ENCODE data around the gene SH3GL3.

Gene SH3GL3

DNA sequence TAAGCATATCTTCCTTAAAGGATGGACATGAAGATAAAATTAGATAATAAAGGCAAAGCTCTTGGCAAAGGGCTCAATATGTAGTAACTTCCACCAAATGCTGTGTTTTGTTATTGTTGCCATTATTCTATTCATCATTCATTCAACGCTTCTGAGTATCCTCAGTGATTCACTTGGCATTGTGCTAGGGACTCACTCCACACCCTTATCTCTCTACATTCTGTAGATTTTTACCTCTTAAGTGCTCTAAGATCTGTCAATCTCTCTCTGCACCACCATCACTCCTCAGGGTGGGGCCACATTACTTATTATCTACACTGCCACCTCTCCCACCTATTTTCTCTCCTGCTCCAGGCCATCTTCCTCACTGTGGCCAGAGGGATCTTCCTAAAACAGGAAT is 51.2 kb downstream of the SH3GL3 start:
- Histone ChIP-seq H2BK5ac (ENCODE audit: low read depth, low read length, poor library complexity) (peak overlapping the region; percentile 54), H2AK5ac (ENCODE audit: low read length) (no peak overlapping the region), H4K91ac (ENCODE audit: low read depth, low read length) (peak overlapping the region; percentile 75), H3K9me3 (ENCODE audit: insufficient read depth, low read depth, low read length) (peaks cover under 1% of the 10 kb centered on the region), H3K9ac (ENCODE audit: low read length) (no peak overlapping the region), H3K18ac (ENCODE audit: low read length) (no peak overlapping the region), H3K14ac (ENCODE audit: low read length) (peak overlapping the region; percentile 35), H3K79me1 (ENCODE audit: low read length) (peaks cover 3% of the 10 kb centered on the region), H2BK120ac (ENCODE audit: insufficient read depth, low read length, poor library complexity) (peak overlapping the region; percentile 56), H4K12ac (ENCODE audit: low read depth, low read length) (no peak overlapping the region), H3K23ac (ENCODE audit: low read length) (no peak overlapping the region), H2BK12ac (ENCODE audit: low read length) (peak overlapping the region; percentile 32), H3K4ac (ENCODE audit: low read depth, low read length) (no peak overlapping the region), H3K4me1 (ENCODE audit: control insufficient read depth in 1 of 2, insufficient read depth in 2 of 2, low read length in 2 of 2) (peaks cover 5 to 11% of the 10 kb centered on the region in 2 experiments), H3K27me3 (ENCODE audit: insufficient read depth, low read length) (no peaks in the 10 kb centered on the region), H3K36me3 (ENCODE audit: control insufficient read depth in 1 of 2, insufficient read depth in 2 of 2, low read length in 2 of 2) (no peaks in the 10 kb centered on the region), H3K79me2 (ENCODE audit: control insufficient read depth, insufficient read depth, low read length, poor library complexity) (no peaks in the 10 kb centered on the region), H3K4me3 (ENCODE audit: low read depth, low read length) (no peak overlapping the region), H3K4me2 (ENCODE audit: low read length) (peak overlapping the region; percentile 5), H3K27ac (ENCODE audit: low read depth, low read length) (peak overlapping the region; percentile 44), H2AFZ (ENCODE audit: insufficient read depth, low read length, poor library complexity) (no peak overlapping the region), H4K8ac (ENCODE audit: low read depth, low read length) (peak overlapping the region; percentile 32)
- WGBS (ENCODE audit: extremely low coverage, insufficient coverage, insufficient read length): no CpG with 5 or more reads among the region's 1 CpG
- DNase-seq: peak; percentile 8 to 51

- H3K23ac ChIP-seq (ENCODE audit: low read length): no peak overlapping the region
- H2BK120ac ChIP-seq (ENCODE audit: insufficient read depth, low read length, poor library complexity): peak overlapping the region; percentile 56
- peaks cover 5 to 11% of the 10 kb centered on the region in 2 experiments for H3K4me1 ChIP-seq (ENCODE audit: control insufficient read depth in 1 of 2, insufficient read depth in 2 of 2, low read length in 2 of 2)
- no CpG with 5 or more reads among the region's 3 CpGs for WGBS (ENCODE audit: extremely low coverage, insufficient coverage, insufficient read length)
- no peak overlapping the region for H3K4me3 ChIP-seq (ENCODE audit: low read depth, low read length)
- H4K8ac ChIP-seq (ENCODE audit: low read depth, low read length): peak overlapping the region; percentile 32
- H3K14ac ChIP-seq (ENCODE audit: low read length): peak overlapping the region; percentile 35
- H3K9me3 ChIP-seq (ENCODE audit: insufficient read depth, low read depth, low read length): no peaks in the 10 kb centered on the region
- H4K91ac ChIP-seq (ENCODE audit: low read depth, low read length): peak overlapping the region; percentile 75
- no peaks in the 10 kb centered on the region for H3K79me2 ChIP-seq (ENCODE audit: control insufficient read depth, insufficient read depth, low read length, poor library complexity)
- H3K9ac ChIP-seq (ENCODE audit: low read length): no peak overlapping the region
- H2BK5ac ChIP-seq (ENCODE audit: low read depth, low read length, poor library complexity): peak overlapping the region; percentile 54
- no peaks in the 10 kb centered on the region for H3K27me3 ChIP-seq (ENCODE audit: insufficient read depth, low read length)
- no peak overlapping the region for H2AK5ac ChIP-seq (ENCODE audit: low read length)
- peak overlapping the region; percentile 4 for H2AFZ ChIP-seq (ENCODE audit: insufficient read depth, low read length, poor library complexity)
- peak in 1 of 2 donors; percentile 15 for DNase-seq
- peak overlapping the region; percentile 5 for H3K4me2 ChIP-seq (ENCODE audit: low read length)
- peak overlapping the region; percentile 32 for H2BK12ac ChIP-seq (ENCODE audit: low read length)
- H3K36me3 ChIP-seq (ENCODE audit: control insufficient read depth in 1 of 2, insufficient read depth in 2 of 2, low read length in 2 of 2): no peaks in the 10 kb centered on the region
- peak overlapping the region; percentile 44 for H3K27ac ChIP-seq (ENCODE audit: low read depth, low read length)
- H3K4ac ChIP-seq (ENCODE audit: low read depth, low read length): no peak overlapping the region
- H3K79me1 ChIP-seq (ENCODE audit: low read length): peaks cover 3% of the 10 kb centered on the region
- no peak overlapping the region for H4K12ac ChIP-seq (ENCODE audit: low read depth, low read length)
- H3K18ac ChIP-seq (ENCODE audit: low read length): peak overlapping the region; percentile 37
Measured at GRCh38 chr15:83498801-83499200, 51.7 kb downstream of the SH3GL3 start.

- H3K18ac ChIP-seq (ENCODE audit: low read length): no peak overlapping the region
- peaks cover 3% of the 10 kb centered on the region for H3K79me1 ChIP-seq (ENCODE audit: low read length)
- H3K79me2 ChIP-seq (ENCODE audit: control insufficient read depth, insufficient read depth, low read length, poor library complexity): no peaks in the 10 kb centered on the region
- H3K27me3 ChIP-seq (ENCODE audit: insufficient read depth, low read length): no peaks in the 10 kb centered on the region
- H3K4me3 ChIP-seq (ENCODE audit: low read depth, low read length): no peak overlapping the region
- H4K12ac ChIP-seq (ENCODE audit: low read depth, low read length): no peak overlapping the region
- H3K36me3 ChIP-seq (ENCODE audit: control insufficient read depth in 1 of 2, insufficient read depth in 2 of 2, low read length in 2 of 2): no peaks in the 10 kb centered on the region
- no peak for DNase-seq
- no peak overlapping the region for H3K27ac ChIP-seq (ENCODE audit: low read depth, low read length)
- H3K4me1 ChIP-seq (ENCODE audit: control insufficient read depth in 1 of 2, insufficient read depth in 2 of 2, low read length in 2 of 2): peaks cover 5 to 11% of the 10 kb centered on the region in 2 experiments
- no peak overlapping the region for H2BK12ac ChIP-seq (ENCODE audit: low read length)
- no peak overlapping the region for H3K9ac ChIP-seq (ENCODE audit: low read length)
- H2BK5ac ChIP-seq (ENCODE audit: low read depth, low read length, poor library complexity): no peak overlapping the region
- no peak overlapping the region for H4K91ac ChIP-seq (ENCODE audit: low read depth, low read length)
- no peak overlapping the region for H2BK120ac ChIP-seq (ENCODE audit: insufficient read depth, low read length, poor library complexity)
- no peak overlapping the region for H3K14ac ChIP-seq (ENCODE audit: low read length)
- H3K23ac ChIP-seq (ENCODE audit: low read length): no peak overlapping the region
- no peak overlapping the region for H3K4me2 ChIP-seq (ENCODE audit: low read length)
- no peak overlapping the region for H4K8ac ChIP-seq (ENCODE audit: low read depth, low read length)
- H2AK5ac ChIP-seq (ENCODE audit: low read length): no peak overlapping the region
- H3K9me3 ChIP-seq (ENCODE audit: insufficient read depth, low read depth, low read length): no peaks in the 10 kb centered on the region
- no peak overlapping the region for H2AFZ ChIP-seq (ENCODE audit: insufficient read depth, low read length, poor library complexity)
- no CpG with 5 or more reads among the region's 2 CpGs for WGBS (ENCODE audit: extremely low coverage, insufficient coverage, insufficient read length)
- no peak overlapping the region for H3K4ac ChIP-seq (ENCODE audit: low read depth, low read length)
Measured at GRCh38 chr15:83499476-83499875, 52.3 kb downstream of the SH3GL3 start.

DNA sequence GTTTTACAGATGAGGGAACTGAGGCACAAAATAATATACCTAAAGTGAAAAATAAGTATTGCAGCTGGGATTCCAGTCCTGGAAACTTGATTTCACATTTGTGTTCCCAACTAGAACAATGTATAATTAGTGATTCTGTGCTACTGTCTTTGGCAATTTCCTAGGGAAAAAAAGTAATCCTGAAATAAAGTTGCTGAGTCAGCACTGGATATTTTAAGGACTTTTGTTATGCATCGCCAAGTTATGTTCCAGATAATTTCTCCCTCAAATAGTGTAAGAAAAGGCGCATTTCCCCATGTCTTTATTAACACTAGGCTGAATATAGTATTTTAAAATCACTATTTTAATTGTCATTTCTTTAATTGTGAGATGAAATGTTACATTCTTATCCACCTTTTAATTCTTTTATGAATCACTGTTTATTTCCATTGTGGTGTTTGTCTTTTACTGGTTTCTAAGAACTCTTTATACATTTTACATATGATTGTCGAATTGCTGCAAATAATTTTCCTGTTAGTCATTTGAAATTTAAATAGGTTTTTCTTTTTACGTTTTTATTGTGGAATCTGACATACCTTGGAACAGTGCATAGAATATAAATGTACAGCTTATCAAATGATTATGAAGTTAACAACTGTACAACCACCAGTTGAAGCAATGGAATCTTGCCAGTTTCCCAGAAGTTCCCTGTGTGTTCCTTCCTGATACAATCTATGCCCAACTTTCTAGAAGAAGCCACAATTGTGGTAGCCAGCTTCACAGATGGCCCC is 56.6 kb downstream of the SH3GL3 start:
- H3K4me2 ChIP-seq (ENCODE audit: low read length): no peak overlapping the region
- no peak overlapping the region for H3K27ac ChIP-seq (ENCODE audit: low read depth, low read length)
- no peaks in the 10 kb centered on the region for H3K79me1 ChIP-seq (ENCODE audit: low read length)
- H2AK5ac ChIP-seq (ENCODE audit: low read length): no peak overlapping the region
- no peaks in the 10 kb centered on the region for H3K9me3 ChIP-seq (ENCODE audit: insufficient read depth, low read depth, low read length)
- H2BK12ac ChIP-seq (ENCODE audit: low read length): no peak overlapping the region
- H4K8ac ChIP-seq (ENCODE audit: low read depth, low read length): no peak overlapping the region
- H2BK5ac ChIP-seq (ENCODE audit: low read depth, low read length, poor library complexity): no peak overlapping the region
- peaks cover 0 to 2% of the 10 kb centered on the region in 2 experiments for H3K4me1 ChIP-seq (ENCODE audit: control insufficient read depth in 1 of 2, insufficient read depth in 2 of 2, low read length in 2 of 2)
- DNase-seq: no peak
- no peak overlapping the region for H3K18ac ChIP-seq (ENCODE audit: low read length)
- H3K79me2 ChIP-seq (ENCODE audit: control insufficient read depth, insufficient read depth, low read length, poor library complexity): peaks cover 2% of the 10 kb centered on the region
- no peaks in the 10 kb centered on the region for H3K36me3 ChIP-seq (ENCODE audit: control insufficient read depth in 1 of 2, insufficient read depth in 2 of 2, low read length in 2 of 2)
- H3K14ac ChIP-seq (ENCODE audit: low read length): no peak overlapping the region
- no peak overlapping the region for H4K91ac ChIP-seq (ENCODE audit: low read depth, low read length)
- no peak overlapping the region for H3K23ac ChIP-seq (ENCODE audit: low read length)
- no CpG with 5 or more reads among the region's 4 CpGs for WGBS (ENCODE audit: extremely low coverage, insufficient coverage, insufficient read length)
- H2BK120ac ChIP-seq (ENCODE audit: insufficient read depth, low read length, poor library complexity): no peak overlapping the region
- no peak overlapping the region for H2AFZ ChIP-seq (ENCODE audit: insufficient read depth, low read length, poor library complexity)
- no peak overlapping the region for H3K4me3 ChIP-seq (ENCODE audit: low read depth, low read length)
- no peaks in the 10 kb centered on the region for H3K27me3 ChIP-seq (ENCODE audit: insufficient read depth, low read length)
- H3K9ac ChIP-seq (ENCODE audit: low read length): no peak overlapping the region
- no peak overlapping the region for H4K12ac ChIP-seq (ENCODE audit: low read depth, low read length)
- H3K4ac ChIP-seq (ENCODE audit: low read depth, low read length): no peak overlapping the region

All from trophoblast cell (in vitro differentiated cells and primary cell).